B cell (primary cell): ENCODE data around the gene CSNK1G1. TPM values are rescaled to one million over a fixed set of nuclear protein-coding genes. Genes with fewer than 3 reads are reported as not detected.

Source experiments
- ATAC-seq: fragments of 200-7000 bp; cut with Tn5 transposase; one replicate; pipeline ENCODE4 v1.10.0; 2021; ENCODE audit warnings: low read depth, mild to moderate bottlenecking, moderate number of reproducible peaks, moderate library complexity
- CTCF ChIA-PET: fragments of 350-600 bp; sonication (Branson Sonifier 250); formaldehyde crosslinking; loops from one replicate; lab custom pipeline; 2021; ENCODE audit warnings: antibody characterized with exemption, inconsistent platforms; lab: Charles Lee
- POLR2A ChIA-PET: fragments of 350-600 bp; sonication (Branson Sonifier 250); formaldehyde crosslinking; loops from one replicate; lab custom pipeline; 2021; ENCODE audit warnings: antibody characterized with exemption; lab: Charles Lee
- DNase-seq: peaks from one replicate; pipeline ENCODE4 v3.0.0; 2013
- H2AFZ ChIP-seq: 2 replicates; pipeline ENCODE4 v1.6.1; 2012; ENCODE audit warnings: mild to moderate bottlenecking, low read depth, low read length; ENCODE audit not compliant: insufficient read depth, poor library complexity, severe bottlenecking
- H3K27ac ChIP-seq, 2 donors: 1 replicate in 1 of 2; 2 replicates in 1 of 2; pipeline ENCODE4 v1.5.1; 2012 to 2013; ENCODE audit warnings: low read length in 2 of 2, mild to moderate bottlenecking in 2 of 2, moderate library complexity in 1 of 2
- H3K27me3 ChIP-seq, 4 experiments: fragments of 200-600 bp in 1 of 4; sonication (generic) in 1 of 4; replicated peaks in 1 of 4; 1 replicate in 2 of 4; 2 replicates in 2 of 4; pipeline versions ENCODE4 v1.6.1 to v1.7.0; 2013 to 2016; ENCODE audit warnings: low read length in 3 of 4, mild to moderate bottlenecking in 2 of 4, mixed read lengths in 1 of 4, moderate library complexity in 1 of 4; ENCODE audit not compliant: insufficient read depth in 4 of 4, control insufficient read depth in 3 of 4; ENCODE audit errors: control extremely low read depth in 1 of 4
- H3K36me3 ChIP-seq, 2 experiments: replicated peaks in 1 of 2; 1 replicate in 1 of 2; 2 replicates in 1 of 2; pipeline versions ENCODE4 v1.6.1 to v1.7.1; 2013; ENCODE audit warnings: low read length in 1 of 2; ENCODE audit not compliant: insufficient read depth in 2 of 2, control insufficient read depth in 1 of 2; ENCODE audit errors: control extremely low read depth in 1 of 2, extremely low read depth in 1 of 2
- H3K4me1 ChIP-seq, 2 donors: fragments of 200-600 bp in 1 of 2; sonication (generic) in 1 of 2; 1 replicate in 1 of 2; 2 replicates in 1 of 2; pipeline versions ENCODE4 v1.5.1 to v1.6.1; 2013 to 2017; ENCODE audit warnings: low read length in 2 of 2; ENCODE audit not compliant: control insufficient read depth in 2 of 2, insufficient read depth in 2 of 2
- H3K4me2 ChIP-seq: replicated peaks from 2 replicates; pipeline ENCODE3; 2012; ENCODE audit warnings: mild to moderate bottlenecking, low read depth, low read length; ENCODE audit not compliant: poor library complexity, severe bottlenecking
- H3K4me3 ChIP-seq, 5 experiments: fragments of 200-600 bp in 1 of 5; sonication (generic) in 1 of 5; 1 replicate in 3 of 5; 2 replicates in 2 of 5; pipeline versions ENCODE4 v1.5.1 to v1.7.0; 2011 to 2016; ENCODE audit warnings: low read length in 4 of 5, mild to moderate bottlenecking in 4 of 5, low read depth in 2 of 5, control low read depth in 1 of 5, moderate library complexity in 1 of 5; ENCODE audit not compliant: insufficient read depth in 1 of 5; ENCODE audit errors: control extremely low read depth in 1 of 5, extremely low read depth in 1 of 5
- H3K79me2 ChIP-seq: fragments of 200-600 bp; sonication (generic); one replicate; pipeline ENCODE4 v1.6.0; 2016; ENCODE audit warnings: low read length; ENCODE audit not compliant: control insufficient read depth, insufficient read depth
- H3K9ac ChIP-seq: fragments of 200-600 bp; sonication (generic); 2 replicates; pipeline ENCODE4 v1.6.1; 2017; ENCODE audit warnings: mild to moderate bottlenecking, low read length, moderate library complexity
- H3K9me3 ChIP-seq, 3 donors: one replicate each; pipeline versions ENCODE4 v1.6.1 to v1.7.1; 2013; ENCODE audit warnings: low read length in 2 of 3; ENCODE audit not compliant: control insufficient read depth in 2 of 3, insufficient read depth in 1 of 3; ENCODE audit errors: control extremely low read depth in 1 of 3
- H4K20me1 ChIP-seq: 2 replicates; pipeline ENCODE4 v1.6.0; 2012; ENCODE audit warnings: mild to moderate bottlenecking, low read length; ENCODE audit not compliant: insufficient read depth, control insufficient read depth, poor library complexity, severe bottlenecking
- H3K27ac Mint-ChIP-seq: one replicate; pipeline ENCODE4 v1.8.0; 2021; ENCODE audit warnings: mixed read lengths
- H3K27me3 Mint-ChIP-seq: one replicate; pipeline ENCODE4 v1.8.0; 2021; ENCODE audit warnings: mixed read lengths
- H3K4me1 Mint-ChIP-seq: one replicate; pipeline ENCODE4 v1.8.0; 2021; ENCODE audit warnings: mixed read lengths
- H3K4me3 Mint-ChIP-seq: one replicate; pipeline ENCODE4 v1.8.0; 2021; ENCODE audit warnings: mixed read lengths
- H3K9me3 Mint-ChIP-seq: one replicate; pipeline ENCODE4 v1.8.0; 2022; ENCODE audit warnings: mixed read lengths; ENCODE audit not compliant: insufficient read depth
- EZH2 ChIP-seq: IDR thresholded peaks from 2 replicates; pipeline ENCODE4 v1.6.1; 2012; ENCODE audit warnings: borderline replicate concordance, low read depth, mild to moderate bottlenecking, moderate library complexity, low read length; ENCODE audit not compliant: insufficient read depth, poor library complexity, severe bottlenecking
- WGBS: methylation state at CpG from one replicate; pipeline ENCODE4 v1.1.5; 2013; ENCODE audit warnings: missing lambda C conversion rate; ENCODE audit not compliant: insufficient coverage; 5-methylcytosine and 5-hydroxymethylcytosine counted together
- intact Hi-C: fragments of 100-400 bp; cut with micrococcal nuclease; formaldehyde crosslinking; loops from one replicate; pipeline ENCODE4 v1.10.0; 2022
- polyA plus RNA-seq: library from polyadenylated mRNA; depleted of rRNA; stranded (reverse); fragments of >200 nt; gene quantifications from 2 replicates; pipeline ENCODE4 v1.2.3, GENCODE V29; 2012
- total RNA-seq, 2 donors: library from RNA; stranded (reverse); fragments of 120-200 nt in 1 of 2; gene quantifications; 1 replicate in 1 of 2; 2 replicates in 1 of 2; pipeline versions ENCODE4 v1.2.3 to v1.2.4, GENCODE V29; 2013 to 2022
- TF ChIP-seq, protein P1 (sequence below): fragments of 200-600 bp; IDR thresholded peaks from one replicate; pipeline ENCODE4 v1.8.0; 2022; ENCODE audit warnings: antibody characterized with exemption, mild to moderate bottlenecking

The CSNK1G1 gene
- total and polyA plus RNA-seq, 2 donors (not counting 1 experiment from before 2014, with no cell fraction given), result 5.2 to 40.3 TPM

DNA sequence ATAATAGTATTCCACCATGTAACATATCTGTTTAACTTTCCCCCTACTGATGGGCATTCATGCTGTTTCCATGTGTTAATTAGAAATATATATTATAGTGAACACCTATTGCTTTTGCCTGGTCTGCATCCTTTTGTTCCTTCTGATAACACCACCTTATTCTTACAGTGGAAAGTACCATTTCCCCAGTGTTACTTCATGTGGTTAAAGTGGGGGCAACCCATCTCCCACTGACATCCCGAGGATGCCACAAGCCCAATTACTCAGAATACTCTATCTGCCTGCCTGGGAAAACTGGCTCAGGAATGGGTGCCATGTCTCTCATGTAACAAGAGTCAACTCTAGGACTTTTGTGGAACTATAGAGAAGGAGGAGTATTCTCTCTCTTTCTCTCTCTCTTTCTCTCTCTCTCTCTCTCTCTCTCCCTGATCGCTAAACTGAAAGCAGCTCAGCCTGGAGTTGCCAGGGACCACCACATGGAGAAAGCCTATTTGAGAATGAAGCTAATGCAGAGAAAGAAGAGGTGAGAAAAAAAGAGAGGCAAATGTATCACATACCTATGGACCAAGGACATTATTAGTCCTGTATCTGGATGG lies 126.7 kb downstream of the CSNK1G1 start:
- H3K27ac ChIP-seq, result no peak overlapping the region
- H4K20me1 ChIP-seq, result no peaks in the 10 kb centered on the region
- whole genome bisulfite sequencing, result no CpG with 5 or more reads among the region's 2 CpGs
- H3K9me3 ChIP-seq, result peaks cover 1 to 13% (median 5%) of the 10 kb centered on the region in 3 donors
- no peak overlapping the region for H3K4me3 Mint-ChIP-seq
- no peaks in the 10 kb centered on the region for H3K27me3 ChIP-seq
- ATAC-seq (no peak), DNase-seq (no peak)
- no peak overlapping the region for H3K4me3 ChIP-seq
- peaks cover 5% of the 10 kb centered on the region for H3K79me2 ChIP-seq
- no peaks in the 10 kb centered on the region for H3K9me3 Mint-ChIP-seq
- H3K4me1 Mint-ChIP-seq, result peaks cover 12% of the 10 kb centered on the region
- no peak for TF ChIP-seq EZH2
- TF ChIP-seq, protein P1, sequence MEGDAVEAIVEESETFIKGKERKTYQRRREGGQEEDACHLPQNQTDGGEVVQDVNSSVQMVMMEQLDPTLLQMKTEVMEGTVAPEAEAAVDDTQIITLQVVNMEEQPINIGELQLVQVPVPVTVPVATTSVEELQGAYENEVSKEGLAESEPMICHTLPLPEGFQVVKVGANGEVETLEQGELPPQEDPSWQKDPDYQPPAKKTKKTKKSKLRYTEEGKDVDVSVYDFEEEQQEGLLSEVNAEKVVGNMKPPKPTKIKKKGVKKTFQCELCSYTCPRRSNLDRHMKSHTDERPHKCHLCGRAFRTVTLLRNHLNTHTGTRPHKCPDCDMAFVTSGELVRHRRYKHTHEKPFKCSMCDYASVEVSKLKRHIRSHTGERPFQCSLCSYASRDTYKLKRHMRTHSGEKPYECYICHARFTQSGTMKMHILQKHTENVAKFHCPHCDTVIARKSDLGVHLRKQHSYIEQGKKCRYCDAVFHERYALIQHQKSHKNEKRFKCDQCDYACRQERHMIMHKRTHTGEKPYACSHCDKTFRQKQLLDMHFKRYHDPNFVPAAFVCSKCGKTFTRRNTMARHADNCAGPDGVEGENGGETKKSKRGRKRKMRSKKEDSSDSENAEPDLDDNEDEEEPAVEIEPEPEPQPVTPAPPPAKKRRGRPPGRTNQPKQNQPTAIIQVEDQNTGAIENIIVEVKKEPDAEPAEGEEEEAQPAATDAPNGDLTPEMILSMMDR, result no peak
- ChIA-PET POLR2A (interaction anchor here (0.7 kb wide), 1 partner anchor 158 kb away, joined by 6 read pairs; the partner anchor contains the start of gene TRIP4), CTCF (interaction anchor here (0.7 kb wide), 1 partner anchor 251 kb away, joined by 3 read pairs; no protein-coding TSS in a partner anchor)
- H3K4me2 ChIP-seq, result no peak overlapping the region
- H2AFZ ChIP-seq, result no peak overlapping the region
- no peaks in the 10 kb centered on the region for H3K36me3 ChIP-seq
- H3K27ac Mint-ChIP-seq, result no peak overlapping the region
- intact Hi-C loops, result no loop called here
- H3K27me3 Mint-ChIP-seq, result no peaks in the 10 kb centered on the region
- no peak overlapping the region for H3K9ac ChIP-seq
- H3K4me1 ChIP-seq, result no peaks in the 10 kb centered on the region

GRCh38 chr15:64225804-64226203 lies 130.2 kb downstream of the CSNK1G1 start:
- H3K79me2 ChIP-seq, result peaks cover 5% of the 10 kb centered on the region
- no peak overlapping the region for H3K9ac ChIP-seq
- Mint-ChIP-seq H3K27ac (no peak overlapping the region), H3K4me1 (no peaks in the 10 kb centered on the region), H3K4me3 (no peak overlapping the region), H3K9me3 (no peaks in the 10 kb centered on the region), H3K27me3 (no peaks in the 10 kb centered on the region)
- DNase-seq (no peak), ATAC-seq (no peak)
- intact Hi-C loops, result no loop called here
- ChIA-PET CTCF (no interaction called here), POLR2A (no interaction called here)
- no peak overlapping the region for H2AFZ ChIP-seq
- H4K20me1 ChIP-seq, result no peaks in the 10 kb centered on the region
- no peak overlapping the region for H3K4me2 ChIP-seq
- H3K4me3 ChIP-seq, result no peak overlapping the region
- no peaks in the 10 kb centered on the region for H3K27me3 ChIP-seq
- no peaks in the 10 kb centered on the region for H3K36me3 ChIP-seq
- TF ChIP-seq, protein P1, result no peak
- no peak for TF ChIP-seq EZH2
- WGBS, result 97% methylated on average over 9 of the region's 11 CpGs
- H3K9me3 ChIP-seq, result peaks cover 1 to 13% (median 5%) of the 10 kb centered on the region in 3 donors
- H3K27ac ChIP-seq, result no peak overlapping the region
- H3K4me1 ChIP-seq, result no peaks in the 10 kb centered on the region
